ENCODE data around the gene NR4A2. TPM values are rescaled to one million over a fixed set of nuclear protein-coding genes. Genes with fewer than 3 reads are reported as not detected.

Gene NR4A2
- total RNA-seq, 6 experiments from 2014 or later: 0.51 to 1.8 (median 1.2) TPM

DNA sequence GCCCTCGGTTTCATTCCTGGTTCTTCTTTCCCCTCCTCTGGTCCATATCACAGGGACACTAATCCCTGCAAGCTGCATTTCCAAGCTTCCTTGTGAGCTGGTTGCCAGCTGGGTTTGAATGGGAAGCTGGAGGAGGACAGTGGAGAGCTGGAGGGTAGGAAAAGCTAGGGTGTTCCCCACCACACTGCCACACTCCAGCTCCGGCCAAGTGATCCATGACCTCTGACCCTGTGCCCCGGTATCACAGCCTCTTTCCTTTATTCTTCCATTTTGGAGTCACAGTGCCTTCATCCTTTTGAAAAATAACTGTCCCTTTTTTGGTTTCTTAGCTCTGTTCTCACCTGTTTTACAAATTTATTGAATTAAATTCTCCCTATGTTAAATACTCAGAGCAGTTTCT, 13.1 kb upstream of the NR4A2 start:
- Histone ChIP-seq H3K36me3 (no peaks in the 10 kb centered on the region), H3K4me3 (no peak overlapping the region), H3K9me3 (no peaks in the 10 kb centered on the region), H3K27me3 (no peaks in the 10 kb centered on the region), H3K27ac (no peak overlapping the region), H3K4me1 (peaks cover 0 to 6% (median 0%) of the 10 kb centered on the region in 4 donors)
- TF ChIP-seq, protein P1, sequence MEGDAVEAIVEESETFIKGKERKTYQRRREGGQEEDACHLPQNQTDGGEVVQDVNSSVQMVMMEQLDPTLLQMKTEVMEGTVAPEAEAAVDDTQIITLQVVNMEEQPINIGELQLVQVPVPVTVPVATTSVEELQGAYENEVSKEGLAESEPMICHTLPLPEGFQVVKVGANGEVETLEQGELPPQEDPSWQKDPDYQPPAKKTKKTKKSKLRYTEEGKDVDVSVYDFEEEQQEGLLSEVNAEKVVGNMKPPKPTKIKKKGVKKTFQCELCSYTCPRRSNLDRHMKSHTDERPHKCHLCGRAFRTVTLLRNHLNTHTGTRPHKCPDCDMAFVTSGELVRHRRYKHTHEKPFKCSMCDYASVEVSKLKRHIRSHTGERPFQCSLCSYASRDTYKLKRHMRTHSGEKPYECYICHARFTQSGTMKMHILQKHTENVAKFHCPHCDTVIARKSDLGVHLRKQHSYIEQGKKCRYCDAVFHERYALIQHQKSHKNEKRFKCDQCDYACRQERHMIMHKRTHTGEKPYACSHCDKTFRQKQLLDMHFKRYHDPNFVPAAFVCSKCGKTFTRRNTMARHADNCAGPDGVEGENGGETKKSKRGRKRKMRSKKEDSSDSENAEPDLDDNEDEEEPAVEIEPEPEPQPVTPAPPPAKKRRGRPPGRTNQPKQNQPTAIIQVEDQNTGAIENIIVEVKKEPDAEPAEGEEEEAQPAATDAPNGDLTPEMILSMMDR (IDR thresholded peaks at IDR 0.05): no peak
- no peak for TF ChIP-seq POLR2A (IDR thresholded peaks at IDR 0.05)
- 74% methylated on average over 3 of the region's 3 CpGs for WGBS (ENCODE audit: insufficient coverage, low coverage, low lambda C conversion rate, missing lambda C conversion rate)
- no peak for DNase-seq
- intact Hi-C loops (cut with DNase I): no loop called here
- no peak for ATAC-seq

DNA sequence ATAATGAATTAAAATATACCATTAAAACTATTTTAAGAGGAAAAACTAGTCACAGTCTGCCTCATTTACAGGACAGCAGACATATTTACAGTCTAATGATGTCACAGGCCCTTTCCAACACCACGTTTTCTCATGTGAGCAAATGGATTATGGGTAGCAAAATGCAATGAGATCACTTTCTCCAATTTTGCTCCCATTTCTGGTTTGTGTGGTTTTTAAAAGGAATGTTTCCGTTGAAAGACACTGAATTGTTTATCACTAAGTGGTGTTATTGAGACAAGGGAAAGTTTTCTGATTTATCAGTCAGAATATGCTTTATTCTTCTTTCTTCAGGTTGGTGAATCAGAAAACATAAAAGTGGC, 11.4 kb upstream of the NR4A2 start:
- no peaks in the 10 kb centered on the region for H3K27me3 ChIP-seq
- WGBS (ENCODE audit: insufficient coverage, low coverage, low lambda C conversion rate, missing lambda C conversion rate): 68% methylated on average over 2 of the region's 2 CpGs
- no peak for ATAC-seq

DNA sequence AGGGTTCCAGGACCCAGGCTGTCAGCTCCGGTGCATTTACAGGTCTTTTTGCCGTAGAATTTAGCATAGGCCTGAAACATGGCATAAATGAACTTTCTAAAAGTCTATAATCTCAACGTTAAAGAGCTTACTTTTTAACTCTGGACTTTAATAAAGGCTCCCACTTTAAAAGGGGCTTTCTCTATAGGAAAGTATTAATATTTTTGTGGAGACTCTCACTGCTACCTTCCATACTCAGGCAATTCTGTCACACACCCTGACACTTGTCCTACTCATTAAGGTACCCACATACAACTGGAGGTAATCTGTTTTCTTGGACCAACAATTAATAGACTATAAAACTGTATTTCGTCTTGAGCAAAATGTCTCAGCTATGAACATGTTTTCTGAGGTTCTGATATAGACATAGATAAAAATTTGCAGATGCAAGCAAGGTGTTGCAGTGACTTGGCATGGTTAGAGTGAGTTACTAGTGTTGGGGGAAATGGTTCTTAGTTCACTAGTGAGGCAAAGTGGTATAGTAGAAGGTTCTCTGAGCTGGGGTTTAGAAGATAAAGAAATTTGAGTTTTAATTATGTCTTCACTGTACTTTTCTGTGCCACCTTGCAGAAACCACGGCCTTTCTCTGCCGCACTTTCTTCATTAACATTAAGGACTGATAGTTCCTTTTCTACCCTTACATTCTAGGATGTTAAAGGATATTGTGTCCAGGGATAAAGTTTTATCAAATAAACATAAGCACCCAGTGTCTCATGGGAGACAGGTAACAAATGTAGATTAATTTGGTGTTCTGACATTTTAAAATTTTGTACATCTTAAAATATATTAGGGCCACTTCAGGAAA, 10.8 kb upstream of the NR4A2 start:
- TF ChIP-seq POLR2A (IDR thresholded peaks at IDR 0.05): no peak
- TF ChIP-seq, protein P1 (IDR thresholded peaks at IDR 0.05): no peak
- DNase-seq (no peak), ATAC-seq (no peak)
- 50% methylated on average over 6 of the region's 6 CpGs for WGBS (ENCODE audit: insufficient coverage, low coverage, low lambda C conversion rate, missing lambda C conversion rate)
- H3K27me3 ChIP-seq: no peaks in the 10 kb centered on the region
- H3K27ac ChIP-seq: peak overlapping the region; percentile 100
- intact Hi-C loops (cut with DNase I): no loop called here
- H3K4me3 ChIP-seq: peak overlapping the region; percentile 76 to 86 (median 76)
- peaks cover 0 to 12% (median 0%) of the 10 kb centered on the region in 4 donors for H3K4me1 ChIP-seq
- no peaks in the 10 kb centered on the region for H3K36me3 ChIP-seq
- no peaks in the 10 kb centered on the region for H3K9me3 ChIP-seq

More for the DNA sequence above, 11.4 kb upstream of the NR4A2 start:
- Histone ChIP-seq H3K27ac (no peak overlapping the region), H3K9me3 (no peaks in the 10 kb centered on the region), H3K36me3 (no peaks in the 10 kb centered on the region), H3K4me3 (no peak overlapping the region), H3K4me1 (peaks cover 0 to 8% (median 0%) of the 10 kb centered on the region in 4 donors)
- intact Hi-C loops (cut with DNase I): no loop called here
- no peak for DNase-seq
- TF ChIP-seq, protein P1 (IDR thresholded peaks at IDR 0.05): no peak
- no peak for TF ChIP-seq POLR2A (IDR thresholded peaks at IDR 0.05)

DNA sequence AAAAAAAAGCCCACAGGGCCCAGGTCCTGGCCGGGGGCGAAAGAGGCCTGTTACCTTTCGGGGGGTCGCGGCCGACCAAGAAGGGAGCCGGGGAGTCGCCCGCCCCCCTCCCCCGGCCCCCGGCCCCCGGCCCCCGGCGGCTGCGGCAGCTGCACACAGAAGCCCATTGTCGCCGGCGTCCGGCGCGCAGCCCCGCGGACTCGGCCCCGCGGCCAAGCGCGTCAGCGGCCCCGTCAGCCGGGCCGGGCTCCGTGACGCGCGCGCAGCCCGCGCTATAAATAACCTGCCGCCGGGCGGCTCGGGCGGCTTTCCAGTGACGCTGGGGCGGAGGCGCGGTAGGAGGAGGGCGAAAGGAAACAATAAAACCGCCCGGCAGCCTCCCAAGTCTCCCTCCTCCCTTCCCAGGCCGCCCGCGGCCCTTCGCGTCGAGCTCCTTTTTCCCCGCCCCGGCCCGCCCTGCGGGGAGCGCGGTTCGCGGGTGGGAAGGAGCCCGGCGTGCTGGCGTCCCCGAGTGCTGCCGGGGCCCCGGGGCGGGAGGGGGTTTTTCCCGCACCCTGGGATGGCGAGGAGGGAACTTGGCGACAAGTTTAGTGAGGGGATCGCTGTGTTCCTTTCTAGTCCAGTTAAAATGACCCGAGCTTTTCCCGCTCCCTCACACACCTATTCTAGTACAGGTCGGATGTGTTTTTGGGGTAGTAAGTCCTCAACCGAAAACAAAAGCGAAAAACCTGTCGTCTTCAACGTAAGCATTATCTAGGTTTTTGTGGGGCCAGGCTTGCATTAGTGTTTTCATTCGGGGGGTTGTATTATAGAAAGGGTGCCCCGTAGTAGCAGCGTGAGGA, 10.0 kb upstream of the NR4A2 start:
- peak overlapping the region; percentile 100 for H3K27ac ChIP-seq
- intact Hi-C loops (cut with DNase I): no loop called here
- H3K9me3 ChIP-seq: no peaks in the 10 kb centered on the region
- no peaks in the 10 kb centered on the region for H3K27me3 ChIP-seq
- H3K4me1 ChIP-seq: peaks cover 0 to 12% (median 0%) of the 10 kb centered on the region in 4 donors
- ATAC-seq: peak; percentile 79 to 88 (median 87)
- 0% methylated on average over 19 of the region's 86 CpGs for WGBS (ENCODE audit: insufficient coverage, low coverage, low lambda C conversion rate, missing lambda C conversion rate)
- TF ChIP-seq POLR2A (IDR thresholded peaks at IDR 0.05): peak; percentile 87
- TF ChIP-seq, protein P1 (IDR thresholded peaks at IDR 0.05): no peak
- H3K4me3 ChIP-seq: peak overlapping the region; percentile 76 to 86 (median 76)
- no peaks in the 10 kb centered on the region for H3K36me3 ChIP-seq
- peak; percentile 96 to 97 (median 96) for DNase-seq
